DMS153 treated with DMSO at 0.1 percent for 48 hours (cell line): ENCODE data around the gene SLC6A19.

Experiments
- DNase-seq: peaks from one replicate; lab custom pipeline; 2025; ENCODE audit not compliant: unreplicated experiment; lab: John Stamatoyannopoulos, UW

SLC6A19 gene

DNA sequence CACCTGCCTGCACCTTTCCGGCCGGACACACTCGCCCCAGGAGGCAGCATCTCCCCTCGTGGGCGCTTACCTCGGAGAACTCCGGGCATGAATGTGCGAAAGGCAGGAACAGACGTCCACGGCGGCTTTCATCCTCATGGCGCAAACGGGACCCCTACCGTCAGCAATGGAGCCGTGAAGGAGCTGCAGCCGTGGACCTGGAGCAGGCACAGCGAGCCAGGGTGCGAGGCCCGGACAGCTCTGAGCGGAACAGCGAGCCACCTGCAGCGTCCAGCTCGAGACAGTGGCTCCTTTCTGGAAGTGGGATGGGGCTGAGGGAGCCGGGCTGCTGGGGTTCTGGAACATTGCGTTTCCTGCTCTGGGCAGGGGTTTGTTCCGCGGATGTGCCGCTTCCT is 7.8 kb upstream of the SLC6A19 start:
- DNase-seq = peak; percentile 13

DNA sequence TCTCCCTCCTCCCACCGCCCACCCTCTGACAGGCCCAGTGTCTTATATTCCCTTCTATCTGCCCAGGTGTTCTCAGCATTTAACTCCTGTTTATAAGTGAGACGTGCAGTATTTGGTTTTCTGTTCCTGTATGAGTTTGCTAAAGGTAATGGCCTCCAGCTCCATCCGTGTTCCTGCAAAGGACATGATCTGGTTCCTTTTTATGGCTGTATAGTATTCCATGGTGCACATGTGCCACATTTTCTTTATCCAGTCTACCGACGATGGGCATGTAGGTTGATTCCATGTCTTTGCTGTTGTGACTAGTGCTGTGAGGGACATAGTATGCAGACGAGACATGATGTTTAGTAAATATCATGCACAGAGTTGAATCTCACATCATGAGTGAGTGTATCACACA is 7.0 kb upstream of the SLC6A19 start:
- no peak for DNase-seq

DNA sequence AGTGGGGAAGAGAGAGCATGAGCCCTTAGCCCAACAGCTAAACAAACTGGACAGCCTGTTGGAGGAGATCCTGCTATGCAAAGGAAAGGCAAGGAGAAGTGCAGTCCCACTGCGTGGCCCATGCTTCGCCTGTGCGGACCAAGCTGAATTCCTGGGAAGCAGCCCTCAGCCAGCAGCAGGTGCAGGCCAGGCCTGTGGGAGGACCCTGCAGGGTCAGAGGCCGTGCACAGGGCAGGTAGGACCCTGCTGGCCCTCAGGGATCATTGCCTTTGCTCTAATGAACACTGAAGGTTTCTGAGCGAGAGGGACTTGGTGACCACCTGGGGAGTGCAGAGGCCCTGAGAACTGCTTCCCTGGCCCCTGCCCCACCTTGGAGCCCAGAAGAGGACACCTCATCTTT is 6.0 kb upstream of the SLC6A19 start:
- no peak for DNase-seq

DNA sequence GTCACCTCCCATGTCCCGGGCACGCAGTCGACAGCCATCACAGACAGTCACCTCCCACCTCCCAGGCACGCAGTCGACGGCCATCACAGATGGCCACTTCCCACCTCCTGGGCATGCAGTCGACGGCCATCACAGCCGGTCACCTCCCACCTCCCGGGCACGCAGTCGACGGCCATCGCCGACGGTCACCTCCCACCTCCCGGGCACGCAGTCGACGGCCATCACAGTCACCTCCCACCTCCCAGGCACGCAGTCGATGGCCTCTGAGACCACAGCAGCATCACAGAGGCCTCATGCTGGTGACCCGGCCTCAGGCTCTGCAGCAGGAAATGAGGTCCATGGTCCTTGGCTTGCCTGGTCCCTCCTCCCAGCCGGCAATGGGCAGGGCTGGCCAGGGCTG is 5.5 kb upstream of the SLC6A19 start:
- no peak for DNase-seq

DNA sequence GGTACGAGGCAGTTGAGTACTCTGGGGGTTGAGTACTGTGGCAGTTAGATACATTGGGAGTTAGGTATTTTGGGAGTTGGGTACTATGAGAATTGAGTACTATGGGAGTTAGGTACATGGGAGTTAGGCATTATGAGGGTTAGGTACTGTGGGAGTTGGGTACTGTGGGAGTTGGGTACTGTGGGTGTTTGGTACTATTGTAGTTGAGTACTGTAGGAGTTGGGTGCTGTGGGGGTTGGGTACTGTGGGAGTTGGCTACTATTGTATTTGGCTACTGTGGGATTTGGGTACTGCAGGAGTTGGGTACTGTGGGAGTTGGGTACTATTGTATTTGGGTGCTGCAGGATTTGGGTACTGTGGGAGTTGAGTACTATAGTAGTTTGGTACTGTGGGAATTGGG is 4.8 kb upstream of the SLC6A19 start:
- no peak for DNase-seq

DNA sequence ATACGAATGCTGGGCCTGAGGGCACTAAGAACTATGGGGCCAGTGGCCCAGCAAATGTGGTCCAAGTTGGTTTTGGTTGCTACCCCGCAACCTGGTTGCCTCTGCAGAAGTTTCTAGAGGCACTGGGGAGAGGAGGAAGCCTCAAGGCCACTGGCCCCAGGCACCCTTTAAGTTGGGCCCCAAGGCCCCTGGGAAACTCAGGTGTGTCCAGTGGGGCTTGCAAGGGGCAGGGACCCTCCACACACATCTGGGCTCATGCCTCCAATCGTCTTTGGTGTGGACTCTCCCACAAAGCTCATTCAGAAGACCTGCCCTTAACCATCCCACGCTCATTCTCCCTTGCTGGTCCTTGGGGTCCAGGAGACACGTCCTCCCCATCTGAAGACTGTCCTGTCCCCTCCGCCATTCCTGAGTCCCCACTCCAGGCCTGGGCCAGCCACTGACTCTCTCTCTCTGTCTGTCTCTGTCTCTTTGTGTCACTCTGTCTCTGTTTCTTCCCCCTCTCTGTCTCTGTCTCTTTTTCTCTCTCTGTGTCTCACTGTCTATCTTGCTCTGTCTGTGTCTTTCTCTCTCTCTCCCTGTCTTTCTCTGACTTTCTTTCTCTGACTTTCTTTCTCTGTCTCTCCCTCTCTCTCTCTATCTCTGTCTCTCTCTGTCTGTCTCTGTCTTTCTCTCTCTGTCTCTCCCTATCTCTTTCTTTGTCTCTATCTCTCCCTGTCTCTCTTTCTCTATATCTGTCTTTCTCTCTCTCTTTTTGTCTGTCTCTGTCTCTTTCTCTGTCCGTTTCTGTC is 3.3 kb upstream of the SLC6A19 start:
- no peak for DNase-seq

DNA sequence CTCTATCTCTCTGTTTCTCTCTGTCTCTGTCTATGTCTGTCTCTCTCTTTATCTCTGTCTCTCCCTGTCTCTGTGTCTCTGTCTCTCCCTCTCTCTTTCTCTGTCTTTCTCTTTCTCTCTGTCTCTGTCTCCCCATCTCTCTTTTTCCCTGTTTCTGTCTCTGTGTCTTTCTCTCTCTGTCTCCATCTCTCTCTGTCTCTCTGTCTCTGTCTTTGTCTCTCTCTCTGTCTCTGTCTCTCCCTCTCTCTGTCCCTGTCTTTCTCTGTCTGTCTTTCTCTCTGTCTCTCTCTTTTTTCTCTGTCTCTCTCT is 2.1 kb upstream of the SLC6A19 start:
- DNase-seq = no peak

DNA sequence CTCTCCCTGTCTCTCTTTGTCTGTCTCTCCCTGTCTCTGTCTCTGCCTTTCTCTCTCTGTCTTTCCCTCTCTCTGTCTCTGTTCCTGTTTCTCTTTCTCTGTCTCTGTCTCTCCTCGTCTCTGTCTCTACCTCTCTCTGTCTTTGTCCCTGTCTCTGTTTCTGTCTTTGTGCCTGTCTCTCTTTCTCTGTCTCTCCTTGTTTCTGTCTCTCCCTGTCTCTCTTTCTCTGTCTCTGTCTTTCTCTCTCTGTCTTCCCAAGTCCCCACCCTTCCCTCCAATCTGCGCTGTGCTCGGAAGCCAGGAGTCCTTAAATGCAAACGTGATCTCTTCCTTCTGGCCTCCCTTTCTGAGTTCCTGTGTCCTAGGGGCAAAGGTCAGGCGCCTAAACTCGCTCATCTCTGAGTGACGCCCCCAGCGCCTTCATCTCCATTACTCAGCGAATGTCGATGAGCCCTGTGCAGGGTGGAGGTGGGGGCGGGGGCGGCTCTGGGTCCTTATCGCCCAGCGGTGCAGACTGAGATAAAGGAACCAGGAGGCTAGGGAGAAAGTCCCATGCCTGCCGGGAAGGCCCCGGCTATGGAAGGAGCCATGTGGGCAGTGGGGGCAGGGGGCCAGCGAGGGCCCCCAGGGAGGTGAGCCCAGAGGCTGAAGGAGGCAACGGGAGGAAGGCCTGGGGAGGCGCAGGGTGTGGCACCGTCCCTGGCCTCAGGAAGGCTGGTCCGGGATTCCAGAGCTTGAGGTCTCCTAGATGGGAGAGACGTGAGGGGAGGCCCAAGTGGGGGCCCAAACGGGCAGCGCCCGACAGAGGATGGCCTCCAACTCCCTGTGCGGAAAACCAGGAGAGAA is 1.5 kb upstream of the SLC6A19 start:
- no peak for DNase-seq

DNA sequence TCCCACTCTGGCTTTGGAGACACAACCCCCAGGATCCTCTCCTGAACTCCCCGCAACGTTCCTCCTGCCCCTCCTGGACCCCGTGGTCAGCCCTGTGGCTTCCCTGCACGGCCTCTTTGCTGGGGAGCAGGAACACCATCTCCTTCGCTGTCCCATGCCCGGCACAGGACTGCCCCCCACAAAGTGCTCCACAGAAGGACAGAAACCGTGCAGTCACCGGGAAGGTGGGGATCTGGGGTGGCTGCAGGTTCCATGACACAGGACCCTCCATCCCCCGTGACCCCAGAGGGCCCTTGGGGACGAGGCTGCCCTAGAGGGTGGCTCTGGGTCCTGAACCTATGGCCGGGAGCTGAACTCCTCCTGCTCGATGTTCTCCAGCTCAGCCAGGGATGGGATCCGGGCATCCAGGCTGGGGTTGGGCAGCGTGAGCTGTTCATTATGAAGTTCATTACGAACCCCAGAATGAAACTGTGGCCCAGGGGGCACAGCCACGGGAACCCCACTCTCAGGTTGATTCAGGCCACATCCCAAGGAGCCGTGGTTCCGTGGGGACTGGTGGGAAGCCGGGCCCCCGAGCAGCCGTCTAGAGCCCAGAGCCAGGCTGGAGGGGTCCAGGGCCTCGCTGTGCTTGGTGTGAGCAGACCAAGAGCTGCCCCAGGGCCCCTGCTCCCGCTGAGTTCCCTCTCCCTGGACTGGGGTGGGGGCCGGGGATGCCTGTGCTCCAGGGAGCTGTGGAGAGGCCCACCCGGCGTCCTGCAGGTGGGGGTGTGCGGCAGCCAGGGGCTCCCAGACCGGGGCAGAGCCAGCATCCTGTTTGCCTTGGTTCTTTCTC is 684 bp upstream of the SLC6A19 start:
- DNase-seq = no peak

DNA sequence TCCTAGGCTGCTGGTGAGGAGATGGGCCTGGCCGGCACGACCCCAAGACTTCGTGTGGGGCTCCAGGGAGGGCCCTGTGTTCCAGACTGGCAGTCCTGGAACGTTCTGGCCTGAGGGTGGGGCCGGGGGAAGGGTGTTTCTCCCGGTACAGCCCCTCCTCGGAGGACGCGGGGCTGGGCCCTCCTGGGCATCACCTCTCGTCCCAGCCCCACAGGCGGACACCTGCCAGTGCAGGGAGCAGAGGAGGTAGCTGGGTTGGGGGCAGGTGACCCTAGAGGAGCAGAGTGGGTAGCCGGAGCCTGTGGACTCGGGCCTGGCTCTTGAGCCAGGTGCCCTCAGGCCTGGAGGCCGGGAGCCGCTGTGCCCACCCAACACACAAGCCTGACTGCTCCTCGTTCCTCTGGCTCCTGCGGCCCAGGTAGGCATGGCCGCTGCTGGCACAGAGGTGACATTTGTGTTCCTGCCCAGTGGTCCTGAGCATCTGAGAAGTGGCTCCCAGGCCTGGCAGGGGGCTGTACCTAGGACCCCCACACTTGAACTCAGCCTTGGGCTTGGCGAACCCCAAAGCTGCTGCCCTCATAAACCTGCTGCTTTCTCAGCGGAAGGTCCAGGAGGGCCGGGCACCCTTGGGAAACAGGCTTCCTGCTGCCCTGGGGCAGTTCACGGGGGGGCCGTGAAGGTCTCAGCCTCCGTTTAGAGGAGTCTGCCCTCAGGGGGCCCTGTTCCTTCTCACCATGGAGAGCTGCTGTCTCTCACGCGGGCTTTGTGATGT is 817 bp downstream of the SLC6A19 start:
- DNase-seq = no peak

DNA sequence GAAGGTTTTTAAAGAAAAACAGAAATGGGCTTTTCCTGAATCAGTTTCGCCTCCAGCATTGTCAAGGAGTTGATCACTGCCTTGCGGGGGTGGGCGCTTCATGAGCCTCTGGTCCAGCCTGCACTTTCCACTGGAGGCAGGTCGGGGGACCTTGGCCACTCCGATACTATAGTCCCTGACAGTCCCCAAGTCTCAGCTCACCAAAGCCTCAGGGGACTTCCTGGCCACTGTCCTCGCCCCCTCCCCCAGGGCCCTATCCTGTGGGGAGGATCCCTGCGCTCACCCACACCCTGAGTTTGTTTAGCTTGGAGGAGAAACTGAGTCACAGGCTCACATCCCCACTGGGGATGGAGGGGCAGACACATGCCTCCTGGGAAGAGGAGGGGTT is 1.4 kb downstream of the SLC6A19 start:
- no peak for DNase-seq

DNA sequence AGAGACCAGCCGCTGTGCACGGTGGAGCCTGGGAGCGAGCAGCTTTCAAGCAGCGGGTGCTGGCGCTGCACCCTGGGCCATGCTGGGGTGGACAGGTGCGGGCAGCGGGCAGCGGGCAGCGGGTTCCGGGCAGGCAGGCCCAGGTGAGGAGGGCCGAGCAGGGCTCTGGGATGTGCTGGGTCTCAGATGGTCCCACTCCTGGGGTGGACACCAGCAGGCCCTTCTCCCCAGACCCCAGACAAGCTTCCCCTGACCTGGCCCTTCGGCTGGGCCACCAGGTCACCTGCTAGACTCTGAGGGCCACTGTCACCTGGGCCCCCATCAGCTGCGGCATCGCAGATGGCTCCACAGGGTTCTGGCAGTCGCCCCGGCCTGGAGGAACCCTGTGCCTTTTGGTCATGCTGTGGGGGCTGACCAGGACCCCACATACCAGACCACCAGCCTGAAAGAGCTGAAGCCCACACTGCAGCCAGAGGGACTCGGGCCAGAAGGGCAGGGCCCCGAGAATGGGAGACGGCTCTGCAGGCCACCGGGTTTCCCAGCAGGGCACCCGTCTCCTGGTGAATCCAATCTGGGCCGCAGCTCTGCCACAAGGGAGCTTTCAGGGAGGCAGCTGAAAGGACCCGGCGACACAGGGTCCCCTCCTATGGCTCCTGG is 2.0 kb downstream of the SLC6A19 start:
- DNase-seq = no peak

DNA sequence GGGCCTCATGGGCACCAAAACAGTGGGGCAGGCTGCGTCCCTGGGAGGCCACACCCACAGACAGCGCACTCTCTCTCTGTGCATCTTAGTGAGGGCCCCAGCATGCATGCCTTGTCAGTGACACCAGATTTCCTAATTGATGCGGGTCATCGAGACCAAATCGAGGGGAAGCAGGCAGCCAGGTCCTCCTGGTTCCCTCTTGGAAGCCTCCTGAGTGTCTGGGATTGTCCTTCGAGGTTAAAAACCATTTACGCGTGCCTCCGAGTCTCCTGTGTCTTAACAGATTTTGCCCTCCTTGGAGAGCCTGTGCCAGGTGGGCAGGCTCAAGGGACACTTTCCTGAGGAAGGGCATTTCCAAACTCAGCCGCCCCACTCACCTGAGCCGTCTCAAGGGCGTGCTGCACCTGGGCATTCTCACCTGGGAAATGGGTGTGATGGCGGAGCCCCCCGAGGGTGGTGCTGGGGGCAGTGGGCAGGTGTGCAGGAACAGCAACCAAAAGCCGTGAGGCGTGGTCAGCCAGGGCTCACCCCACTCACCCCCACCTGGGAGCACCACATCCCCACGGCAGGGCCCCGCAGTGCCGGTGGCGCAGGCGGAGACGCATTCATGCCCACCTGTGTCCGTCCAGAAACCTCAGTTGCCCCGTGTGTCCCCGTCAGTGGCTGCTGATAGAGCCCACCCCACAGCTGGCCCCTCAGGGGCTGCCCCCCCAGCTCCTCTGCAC is 2.7 kb downstream of the SLC6A19 start:
- DNase-seq = no peak

DNA sequence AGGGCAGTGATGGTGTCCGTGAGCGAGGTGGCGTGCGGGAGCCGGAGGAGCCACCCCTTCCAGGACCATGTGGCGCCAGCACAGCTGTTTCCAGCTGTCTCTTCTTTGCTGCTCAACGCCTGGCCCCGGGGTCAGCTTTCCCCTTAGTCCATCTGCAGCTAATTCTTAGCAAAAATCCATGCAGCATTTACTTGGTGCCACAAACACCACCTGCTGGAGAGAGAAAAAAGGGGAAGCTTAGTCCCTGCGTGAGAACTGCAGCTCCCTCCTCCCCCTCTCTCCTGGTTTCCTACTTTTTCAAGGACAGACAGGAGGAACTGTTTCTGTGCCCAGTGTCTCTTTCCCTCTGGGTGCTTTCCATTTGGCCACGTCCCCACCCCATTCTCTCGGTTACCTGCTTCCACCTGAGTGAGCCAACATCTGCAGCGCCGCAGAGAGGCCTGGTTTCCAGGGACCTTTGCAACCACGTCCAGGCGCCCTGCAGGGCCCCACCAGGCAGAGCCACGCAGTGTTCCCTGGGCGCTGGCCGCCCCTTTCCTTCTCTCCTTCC is 3.4 kb downstream of the SLC6A19 start:
- peak; percentile 17 for DNase-seq

DNA sequence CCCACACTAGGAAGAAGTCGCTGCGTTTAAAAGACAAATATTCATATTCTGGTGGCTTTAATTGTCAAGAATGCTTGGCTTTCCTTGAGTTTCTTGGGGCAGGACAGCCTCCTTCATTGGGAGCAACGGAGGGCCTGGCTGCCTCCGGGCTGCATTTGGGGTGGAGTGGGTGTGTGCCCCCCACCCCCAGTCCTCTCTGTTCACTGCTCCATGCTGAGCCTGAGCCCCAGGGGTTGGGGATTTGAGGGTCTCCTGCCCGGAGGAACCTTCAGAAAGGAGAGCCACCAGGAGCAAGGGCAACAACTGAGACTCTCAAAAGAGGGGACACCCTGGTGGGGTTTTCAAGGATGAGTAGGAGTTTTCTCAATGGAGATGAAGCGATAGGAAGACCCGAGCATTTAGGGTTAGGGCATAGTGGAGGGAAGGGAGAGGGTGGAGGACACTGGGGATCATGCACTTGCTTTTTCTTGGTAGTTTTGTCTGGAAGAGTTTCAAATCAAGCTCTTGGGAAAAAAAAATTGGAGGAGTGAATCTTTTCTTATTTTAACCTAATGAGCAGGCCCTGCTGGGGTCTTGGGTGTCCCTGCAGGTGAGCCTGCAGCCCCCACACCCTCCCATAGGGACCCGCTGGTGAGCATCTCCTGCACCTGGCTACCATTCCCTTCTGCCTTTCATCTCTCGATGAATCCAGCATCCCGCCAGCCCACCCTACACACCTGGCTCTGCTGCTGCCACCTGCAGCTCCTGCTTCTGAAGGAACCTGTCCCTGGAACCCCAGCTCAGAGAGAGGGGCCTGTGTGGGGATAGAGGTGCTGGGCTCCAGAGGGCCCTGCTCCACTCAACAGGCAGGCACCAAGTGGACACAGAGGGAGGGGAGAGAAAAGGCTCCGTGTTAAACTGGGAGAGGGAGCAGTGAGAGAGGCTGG is 4.1 kb downstream of the SLC6A19 start:
- DNase-seq = no peak

DNA sequence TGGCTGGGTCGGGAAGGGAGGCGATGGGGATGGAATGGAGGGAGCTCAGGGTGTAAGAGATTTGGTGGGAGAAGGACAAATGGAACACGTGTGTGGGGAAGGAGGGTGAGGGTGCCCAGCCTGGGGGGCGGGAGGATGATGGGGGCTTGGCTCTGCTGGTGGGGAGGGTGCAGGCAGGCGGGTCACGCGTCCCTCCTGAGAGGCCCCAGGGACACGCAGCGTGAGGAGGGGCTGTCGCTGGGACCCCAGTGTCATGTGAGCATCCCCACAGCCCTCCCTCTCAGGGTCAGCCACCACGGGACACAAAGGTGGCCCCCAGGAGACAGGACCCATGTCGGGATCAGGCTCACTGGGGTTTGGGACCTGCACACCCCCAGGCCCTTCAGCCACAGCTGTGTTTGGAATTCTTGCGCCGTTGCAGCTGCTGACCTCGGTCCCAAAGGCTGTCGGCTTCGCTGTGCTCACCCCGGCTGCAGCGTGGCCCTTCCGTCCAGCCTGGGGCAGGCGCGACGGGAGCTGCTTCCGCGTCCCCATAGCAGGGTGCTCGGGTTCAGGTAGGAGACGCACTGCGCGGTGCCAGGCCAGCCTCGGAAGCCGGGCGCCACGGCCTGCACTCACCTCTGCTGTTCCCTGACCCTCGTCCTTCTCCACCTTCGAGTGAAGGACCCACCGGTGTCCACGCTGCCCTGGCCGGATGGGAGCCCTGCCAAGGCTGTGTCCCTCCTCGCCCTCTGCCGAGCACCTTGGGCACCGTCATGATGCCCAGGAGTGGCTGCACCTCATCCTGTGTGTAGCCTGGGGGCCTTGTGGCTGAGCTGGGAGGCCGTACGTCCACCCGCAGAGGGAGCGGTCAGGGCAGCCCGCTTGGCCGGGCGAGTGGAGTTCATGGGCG is 5.4 kb downstream of the SLC6A19 start:
- DNase-seq = no peak

DNA sequence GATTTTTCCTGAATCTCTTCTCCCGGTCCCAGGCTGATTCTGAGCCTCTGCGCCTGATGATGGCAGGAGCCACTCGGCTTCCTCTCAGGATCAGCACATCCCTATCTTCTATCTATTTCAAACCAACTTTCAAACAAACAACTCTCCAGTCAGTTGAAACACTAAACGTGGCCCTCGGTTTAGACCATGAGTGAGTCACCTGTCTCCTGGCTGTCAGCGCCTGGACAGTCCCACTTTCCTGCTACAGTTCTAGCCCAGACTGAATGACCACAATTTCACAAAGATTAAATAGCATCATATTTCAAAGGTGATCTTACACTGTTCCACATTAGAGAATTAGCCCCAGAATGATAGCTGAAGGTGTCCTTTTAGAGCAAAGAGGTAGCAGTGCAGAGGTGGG is 6.2 kb downstream of the SLC6A19 start:
- no peak for DNase-seq
